ENCODE data around the gene NPC1.

- TF ChIP-seq POLR2A (IDR thresholded peaks at IDR 0.05), result no peak
- no peak for TF ChIP-seq CTCF (IDR thresholded peaks at IDR 0.05)
Measured at GRCh38 chr18:23631312-23631711, 45.0 kb upstream of the NPC1 start.
